Jurkat, Clone E6-1 (cell line): ENCODE results near the gene CALY.
"Not testable (repeated sequence)": the region's sequence is repeated elsewhere in the genome, so short reads cannot be mapped to it uniquely, and the experiment has no call there.

Experiments
- DNase-seq: peaks from one replicate; pipeline ENCODE4 v3.0.0-alpha.2; 2011; ENCODE audit warnings: low read depth, low spot score
- H3K4me3 ChIP-seq: 2 replicates; pipeline ENCODE4 v1.5.1; 2011; ENCODE audit warnings: mild to moderate bottlenecking, low read length, control low read depth, moderate library complexity

CALY gene

GRCh38 chr10:133368153-133368552, 31.5 kb upstream of the CALY start:
- H3K4me3 ChIP-seq: no peak overlapping the region
- DNase-seq: no peak

GRCh38 chr10:133367461-133367860, 30.8 kb upstream of the CALY start:
- not testable (repeated sequence) for H3K4me3 ChIP-seq, DNase-seq

GRCh38 chr10:133366751-133367150, 30.1 kb upstream of the CALY start:
- H3K4me3 ChIP-seq: no peak overlapping the region

DNA sequence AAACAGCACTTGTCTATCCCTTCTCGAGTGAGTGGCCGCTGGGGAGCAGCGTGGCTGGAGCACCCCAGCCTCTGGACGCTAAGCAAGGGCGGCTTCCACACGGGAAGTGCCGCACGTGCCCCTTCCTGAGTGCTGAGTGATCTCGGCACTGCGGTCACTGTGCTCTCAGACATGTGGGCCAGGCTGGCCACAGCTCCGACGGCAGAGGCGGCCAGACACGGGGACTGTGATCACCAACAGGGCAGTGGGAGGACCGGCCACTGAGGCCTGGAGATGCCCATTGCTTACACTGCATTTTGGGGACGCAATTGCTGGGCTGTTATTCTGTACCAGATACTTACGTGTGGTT, 29.4 kb upstream of the CALY start:
- no peak for DNase-seq
- no peak overlapping the region for H3K4me3 ChIP-seq

More at GRCh38 chr10:133366751-133367150, 30.1 kb upstream of the CALY start:
- no peak for DNase-seq

DNA sequence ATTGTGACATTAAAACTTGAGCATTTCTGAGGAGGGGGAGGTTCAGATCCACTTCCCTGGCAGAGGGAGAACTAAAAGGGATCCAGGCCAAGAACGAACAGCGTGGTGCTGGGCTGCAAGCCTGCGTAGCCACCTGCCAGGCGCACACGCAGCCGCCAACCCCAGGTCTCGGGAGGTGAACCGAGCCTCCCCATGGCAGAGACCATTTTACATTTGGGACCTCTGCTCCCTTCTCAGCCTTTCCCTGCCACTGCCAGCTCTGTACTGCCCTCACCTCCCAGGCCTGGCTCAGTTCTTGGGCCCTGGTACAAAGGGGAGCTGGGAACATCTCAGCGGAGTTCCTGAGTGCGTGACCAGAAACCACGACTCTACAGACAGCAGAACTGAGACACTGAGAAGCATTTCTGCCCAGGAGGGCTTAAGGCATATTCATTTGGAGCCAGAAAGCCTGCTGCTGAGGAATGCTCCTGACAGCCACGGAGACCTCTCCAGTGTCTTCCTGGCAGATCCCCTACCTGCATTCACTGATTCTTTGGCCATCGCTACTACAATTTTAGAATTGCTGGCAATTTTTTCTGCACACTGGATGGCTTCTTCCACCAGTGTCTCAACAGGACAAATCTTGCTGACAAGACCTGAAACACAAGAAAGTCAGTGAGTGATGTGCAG, 28.9 kb upstream of the CALY start:
- DNase-seq: no peak
- H3K4me3 ChIP-seq: no peak overlapping the region

GRCh38 chr10:133364645-133365431, 28.1 kb upstream of the CALY start:
- no peak for DNase-seq
- no peak overlapping the region for H3K4me3 ChIP-seq

DNA sequence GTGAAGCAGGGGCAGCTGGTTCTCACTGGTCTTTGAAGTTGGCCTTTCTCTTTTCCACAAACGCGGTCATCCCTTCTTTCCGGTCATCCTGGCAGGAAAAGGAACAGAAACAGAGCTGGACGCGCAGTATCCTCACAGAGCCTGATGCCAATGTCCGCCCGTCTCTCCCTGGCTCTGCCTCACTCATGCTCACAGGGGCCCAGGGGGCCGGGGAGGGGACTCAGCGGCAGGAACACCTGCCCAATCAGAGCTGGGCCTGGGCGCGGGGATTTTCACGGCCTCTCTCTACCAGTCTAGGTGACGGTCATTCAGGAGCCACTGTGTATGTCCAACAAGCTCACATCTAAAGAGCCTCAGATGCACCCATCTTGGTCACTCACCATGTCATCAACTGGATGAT, 26.1 kb upstream of the CALY start:
- no peak for DNase-seq

GRCh38 chr10:133361773-133362441, 25.2 kb upstream of the CALY start:
- H3K4me3 ChIP-seq: no peak overlapping the region
- no peak for DNase-seq

More for the DNA sequence above, 26.1 kb upstream of the CALY start:
- H3K4me3 ChIP-seq: no peak overlapping the region

DNA sequence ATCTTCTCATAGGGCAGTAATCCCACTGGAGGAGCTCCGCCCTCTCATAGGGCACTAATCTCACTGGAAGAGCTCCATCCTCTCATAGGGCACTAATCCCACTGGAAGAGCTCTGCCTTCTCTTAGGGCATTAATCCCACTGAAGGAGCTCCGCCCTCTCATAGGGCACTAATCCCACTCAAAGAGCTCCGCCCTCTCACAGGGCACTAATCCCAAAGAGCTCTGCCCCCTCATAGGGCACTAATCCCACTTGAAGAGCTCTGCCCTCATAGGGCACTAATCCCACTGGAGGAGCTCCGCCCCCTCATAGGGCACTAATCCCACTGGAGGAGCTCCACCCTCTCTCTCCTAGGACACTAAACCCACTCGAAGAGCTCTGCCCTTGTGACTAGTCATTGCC, 24.5 kb upstream of the CALY start:
- no peak overlapping the region for H3K4me3 ChIP-seq

DNA sequence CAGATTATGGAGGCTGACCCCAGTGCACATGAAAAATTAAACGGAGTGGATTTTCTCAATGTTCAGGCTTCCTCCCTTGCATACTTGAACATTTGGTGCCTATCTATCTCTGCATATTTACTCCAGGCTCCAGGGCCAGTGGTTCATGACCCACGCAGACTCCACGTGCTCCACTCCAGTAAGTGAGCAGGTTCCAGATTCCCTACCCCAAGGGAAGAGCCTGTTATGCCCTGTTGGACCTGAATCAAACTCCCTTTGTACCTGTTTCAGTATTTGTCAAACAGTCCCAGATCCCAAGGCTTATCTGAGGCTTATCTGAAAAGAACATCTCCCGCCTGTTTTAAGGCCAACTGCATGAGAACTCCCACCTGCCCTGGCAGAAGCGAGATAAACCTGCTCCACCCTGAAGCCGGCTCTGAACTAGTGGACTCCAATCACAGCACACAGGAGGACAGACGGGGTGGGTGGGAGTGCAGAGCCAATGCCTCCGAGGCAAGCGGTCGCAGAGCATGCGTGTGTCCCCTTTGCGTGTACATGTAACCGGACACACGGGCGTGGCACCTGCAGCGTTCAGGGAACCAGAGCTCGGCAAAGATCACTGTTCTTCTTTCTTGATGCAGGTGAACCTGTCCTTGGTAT, 23.4 kb upstream of the CALY start:
- DNase-seq: no peak
- no peak overlapping the region for H3K4me3 ChIP-seq

More for the DNA sequence above, 24.5 kb upstream of the CALY start:
- DNase-seq: no peak

DNA sequence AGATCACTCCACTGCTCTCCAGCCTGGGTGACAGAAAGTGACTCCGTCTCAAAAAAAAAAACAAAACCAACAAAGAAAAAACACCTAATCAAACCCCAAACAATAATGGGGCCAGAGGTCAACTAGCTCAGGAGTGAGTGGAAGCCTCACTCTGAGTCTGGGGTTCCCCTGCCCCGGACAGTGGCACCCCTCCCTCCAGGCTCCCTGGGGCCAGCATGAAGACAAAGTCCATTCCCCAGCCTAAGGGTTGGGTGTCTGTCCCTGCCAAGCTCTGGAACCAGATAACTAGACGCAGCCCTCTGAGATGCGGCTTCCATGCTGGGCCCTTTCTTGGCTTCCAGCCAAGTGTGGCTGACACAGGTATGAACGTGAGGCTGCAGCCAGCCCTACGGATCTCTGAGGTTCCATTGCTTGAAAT, 22.9 kb upstream of the CALY start:
- no peak for DNase-seq
- no peak overlapping the region for H3K4me3 ChIP-seq

DNA sequence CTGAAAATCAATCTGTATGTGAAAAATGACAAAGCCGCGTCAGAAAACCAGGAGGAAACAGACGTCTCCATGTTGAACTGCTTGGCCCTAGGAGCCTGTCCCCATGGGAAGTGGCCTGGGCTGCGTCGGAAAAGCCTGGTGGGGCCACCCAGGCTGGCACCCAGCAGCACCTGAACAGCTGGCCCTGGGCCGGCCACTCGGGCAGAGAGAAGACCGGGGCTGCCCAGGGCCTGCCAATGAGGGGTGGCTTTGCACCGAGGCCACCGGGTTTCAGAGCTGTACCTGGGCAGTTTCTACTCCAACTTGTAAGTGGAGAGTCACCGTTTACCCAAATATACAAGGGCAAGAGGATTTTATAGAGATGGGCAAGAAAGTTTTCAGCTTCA, 22.2 kb upstream of the CALY start:
- H3K4me3 ChIP-seq: no peak overlapping the region
- no peak for DNase-seq

DNA sequence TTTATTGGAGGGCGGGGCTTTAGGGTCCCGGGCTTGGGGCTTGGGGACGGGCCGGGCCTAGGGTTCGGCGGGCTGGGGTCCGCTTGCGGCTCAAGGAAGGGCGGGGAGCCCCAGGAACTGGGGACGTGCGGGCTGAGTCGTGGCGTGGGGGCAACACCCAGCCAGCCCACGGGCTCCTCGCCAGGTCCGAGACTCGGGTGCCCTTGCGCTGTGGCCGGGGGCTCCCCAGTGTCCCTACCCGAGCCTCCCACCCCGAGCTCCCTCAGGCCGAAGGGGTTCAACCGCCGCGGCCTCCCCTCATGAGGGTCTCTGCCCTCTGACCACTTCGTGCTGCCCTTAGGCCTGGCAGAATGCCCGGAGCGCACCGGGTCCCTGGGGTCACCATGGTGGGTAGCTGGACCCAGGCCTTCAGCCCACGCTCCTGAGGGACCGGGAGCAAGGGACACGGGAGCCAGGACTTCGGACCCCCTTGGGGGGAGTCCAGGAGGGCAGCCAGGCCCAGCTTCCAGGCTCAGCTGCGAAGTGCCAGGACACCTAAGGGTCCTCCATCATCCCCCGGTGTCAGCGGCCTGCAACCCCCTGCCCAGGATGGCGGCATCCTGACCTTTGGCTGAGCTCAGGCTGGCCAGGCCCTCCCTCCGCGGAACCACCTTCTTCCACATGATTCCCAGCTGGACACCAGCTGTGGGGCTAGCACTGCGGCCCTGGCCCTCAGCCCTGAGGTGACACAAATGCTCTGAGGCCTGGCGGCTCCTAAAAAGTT, 21.6 kb upstream of the CALY start:
- no peak for DNase-seq
- H3K4me3 ChIP-seq: no peak overlapping the region

DNA sequence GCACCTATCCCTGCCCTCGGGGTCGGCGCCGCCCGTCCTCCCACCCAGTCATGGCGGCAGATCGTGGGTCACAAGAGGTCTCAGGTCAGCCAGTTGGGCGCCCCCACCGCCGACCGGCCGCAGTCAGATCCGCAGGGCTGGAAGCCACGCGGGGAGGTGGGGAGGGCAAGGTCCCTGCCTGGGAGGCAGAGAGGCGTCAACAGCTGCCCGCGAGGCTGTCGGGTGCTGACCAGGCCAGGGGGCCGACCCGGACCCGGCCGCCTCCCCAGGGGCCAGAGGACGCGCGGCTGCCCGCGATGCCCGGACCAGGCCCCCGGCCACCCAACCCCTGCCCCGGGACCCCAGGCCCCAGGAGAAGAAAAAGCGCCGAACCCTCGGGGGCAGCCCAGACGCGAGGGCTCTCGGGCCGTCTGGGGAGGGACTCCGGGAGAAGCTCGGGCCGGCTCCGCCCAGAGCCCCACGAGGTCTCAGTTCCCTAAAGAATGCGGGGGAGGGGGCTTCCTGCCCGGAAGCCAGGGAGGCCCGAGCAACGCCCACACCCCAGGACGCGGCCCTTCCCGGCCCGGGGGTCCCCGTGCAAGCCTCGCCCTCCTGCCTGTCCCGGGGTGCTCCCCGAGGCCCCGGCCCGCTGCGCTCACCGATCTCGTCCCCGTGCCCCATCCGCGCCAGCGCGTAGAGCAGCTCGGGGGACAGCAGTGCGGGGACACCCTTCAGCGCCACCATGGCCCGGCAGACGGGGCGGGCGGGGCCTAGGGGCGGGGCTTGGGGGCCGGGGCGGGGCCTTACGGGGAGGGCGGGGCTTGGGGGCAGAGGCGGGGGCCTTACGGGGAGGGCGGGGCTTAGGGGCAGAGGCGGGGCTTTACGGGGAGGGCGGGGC, 20.8 kb upstream of the CALY start, which contains the start of gene FUOM:
Gene FUOM (minus strand): TSS at position 735 of the 877 bp plus-strand sequence. CDS start 12 bp downstream, at position 723.
- no peak for DNase-seq
- H3K4me3 ChIP-seq: peak within 1 kb of the TSS; percentile 58

DNA sequence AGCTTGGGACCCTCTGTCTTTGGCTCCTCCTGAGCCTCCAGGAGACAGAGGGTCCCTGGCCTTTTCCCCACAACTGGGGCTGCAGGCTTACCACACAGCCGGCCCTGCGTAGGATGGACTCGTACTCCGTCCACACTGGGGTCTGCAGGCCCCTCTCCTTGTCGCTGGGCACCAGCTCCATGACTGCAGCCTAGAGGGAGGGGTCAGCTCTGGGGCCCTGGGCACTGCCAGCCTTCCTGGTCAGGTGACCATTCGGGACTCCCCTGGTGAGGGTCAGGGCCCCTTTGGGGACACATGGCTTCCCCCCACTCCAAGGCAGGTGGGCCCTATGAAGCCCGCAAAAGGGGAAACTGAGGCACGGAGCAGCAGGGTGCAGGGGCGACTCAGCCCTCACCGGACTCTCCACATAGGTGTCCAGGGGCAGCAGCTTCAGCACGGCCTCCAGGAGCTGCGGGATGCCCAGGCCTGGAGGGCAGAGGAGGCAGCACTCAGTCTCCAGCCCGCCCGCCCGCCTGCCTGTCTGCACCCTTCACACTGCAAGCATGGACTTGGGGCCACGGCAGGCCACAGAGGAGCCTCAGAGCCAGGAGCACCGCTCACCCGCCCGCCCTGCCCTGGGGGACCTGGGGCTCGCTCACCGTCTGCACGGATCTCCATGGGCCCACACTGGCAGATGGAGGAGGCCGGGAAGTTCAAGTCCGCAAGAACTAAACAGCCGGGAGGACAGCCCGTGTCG, 20.0 kb upstream of the CALY start:
- H3K4me3 ChIP-seq: peak overlapping the region; percentile 58
- no peak for DNase-seq

DNA sequence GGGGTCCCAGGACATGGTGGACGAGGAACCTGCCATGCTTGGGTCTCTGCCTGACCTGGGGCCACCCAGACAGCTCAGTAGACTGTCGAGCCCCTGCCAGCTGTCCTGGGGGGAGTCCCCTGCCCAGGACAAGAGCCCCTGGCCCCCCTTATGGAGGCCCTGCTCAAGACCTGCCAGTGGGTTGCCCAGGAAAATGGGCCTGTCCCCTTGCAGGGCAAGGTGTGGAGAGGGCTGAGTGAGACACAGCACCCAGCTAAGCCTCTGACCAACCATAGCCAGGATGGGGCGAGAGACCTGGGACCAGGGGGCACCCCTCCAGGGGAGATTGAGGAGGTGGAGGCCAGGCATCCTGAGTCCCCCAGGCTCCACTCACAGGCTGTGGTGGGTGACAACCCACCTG, 19.3 kb upstream of the CALY start:
- no peak overlapping the region for H3K4me3 ChIP-seq

DNA sequence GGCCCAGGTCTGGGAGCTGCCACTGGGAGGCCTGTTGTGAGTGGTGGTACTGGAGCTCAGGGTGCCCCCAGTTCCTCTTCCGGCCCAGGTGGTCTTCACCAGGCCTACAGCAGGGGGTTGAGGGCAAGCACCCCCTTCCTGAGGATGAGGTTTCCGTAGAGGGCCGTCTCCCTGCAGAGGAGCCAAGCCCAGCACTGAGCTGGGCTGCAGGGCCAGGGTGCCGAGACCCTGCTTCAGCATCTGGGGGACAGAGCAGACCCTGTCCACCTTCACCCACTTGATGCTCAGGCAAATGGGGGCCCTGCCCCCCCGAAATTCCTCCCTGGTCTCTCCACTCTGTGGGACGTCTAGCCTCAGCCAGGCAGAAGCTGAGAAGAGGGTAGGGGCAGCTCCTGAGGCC, 18.6 kb upstream of the CALY start:
- no peak for DNase-seq
- H3K4me3 ChIP-seq: no peak overlapping the region

More for the DNA sequence above, 19.3 kb upstream of the CALY start:
- DNase-seq: no peak
